ENCODE measurements around the gene INTS7.
"Not testable (repeated sequence)": the region's sequence is repeated elsewhere in the genome, so short reads cannot be mapped to it uniquely, and the experiment has no call there.

Gene INTS7

DNA sequence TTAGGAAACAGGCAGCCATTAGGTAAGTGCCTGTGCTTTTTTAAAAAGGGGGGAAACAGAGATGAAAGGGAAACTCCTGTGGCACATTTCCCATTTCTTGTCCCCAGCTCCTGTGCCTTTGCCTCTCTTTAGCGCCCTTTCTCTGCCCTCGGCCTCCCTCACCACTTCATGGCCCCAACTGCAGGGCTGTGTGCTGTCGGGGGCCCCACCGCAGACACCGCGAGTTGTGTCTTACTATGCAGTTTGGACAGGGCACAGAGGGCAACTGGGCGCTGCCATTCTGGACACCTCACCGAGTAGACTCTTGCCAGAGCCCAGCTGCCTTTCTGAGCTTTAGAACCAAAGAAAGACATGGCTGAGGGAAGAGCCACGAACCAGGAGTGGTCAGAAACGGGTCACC is 111.1 kb downstream of the INTS7 start:
- Mint-ChIP-seq H3K4me1 (ENCODE audit: low read depth) (peaks cover 3% of the 10 kb centered on the region), H3K27me3 (ENCODE audit: low read depth) (peaks cover 16% of the 10 kb centered on the region), H3K36me3 (ENCODE audit: low read depth) (no peaks in the 10 kb centered on the region), H3K4me3 (no peak overlapping the region), H3K27ac (no peak overlapping the region), H3K9me3 (no peaks in the 10 kb centered on the region)

DNA sequence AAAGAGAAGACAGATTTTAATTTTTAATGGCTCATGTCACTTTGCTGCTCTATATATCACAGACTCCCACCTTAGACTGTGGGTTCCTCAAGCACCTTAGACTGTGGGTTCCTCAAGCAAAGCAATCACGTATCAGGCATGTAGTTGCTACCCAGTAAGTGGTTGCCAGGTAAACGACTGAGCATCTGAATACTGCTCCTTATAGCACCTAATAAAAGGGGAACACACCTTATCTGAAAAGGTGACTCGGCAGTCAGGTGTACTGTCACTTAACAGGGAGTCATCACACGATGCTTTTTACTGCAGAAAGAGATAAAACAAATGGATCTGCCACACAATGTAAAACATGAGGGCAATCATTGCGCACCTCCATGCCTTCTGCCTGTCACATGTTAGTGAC is 112.3 kb downstream of the INTS7 start:
- Mint-ChIP-seq H3K4me1 (ENCODE audit: low read depth) (no peaks in the 10 kb centered on the region), H3K27ac (no peak overlapping the region), H3K9me3 (no peaks in the 10 kb centered on the region), H3K4me3 (no peak overlapping the region), H3K36me3 (ENCODE audit: low read depth) (no peaks in the 10 kb centered on the region), H3K27me3 (ENCODE audit: low read depth) (peaks cover 20% of the 10 kb centered on the region)

DNA sequence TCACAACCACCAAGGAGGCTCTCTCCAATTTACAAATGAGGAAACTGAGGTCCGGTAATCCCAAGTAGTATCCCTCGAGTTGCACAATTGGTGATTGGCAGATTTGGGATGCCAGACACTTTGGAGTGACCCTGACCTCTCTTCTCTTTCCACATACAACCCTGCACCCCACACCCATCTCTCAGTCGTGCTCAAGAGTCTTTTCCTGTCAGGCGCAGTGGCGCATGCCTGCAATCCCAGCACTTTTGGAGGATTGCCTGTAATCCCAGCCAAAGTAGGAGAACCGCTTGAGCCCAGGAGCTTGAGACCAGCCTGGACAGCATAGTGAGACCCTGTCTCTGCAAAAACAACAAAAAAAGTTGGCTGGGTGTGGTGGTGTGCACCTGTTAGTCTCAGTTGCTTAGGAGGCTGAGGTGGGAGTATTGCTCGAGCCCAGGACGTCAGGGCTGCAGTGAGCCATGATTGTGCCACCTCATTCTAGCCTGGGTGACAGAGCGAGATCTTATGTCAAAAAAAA is 113.7 kb downstream of the INTS7 start:
- no peaks in the 10 kb centered on the region for H3K36me3 Mint-ChIP-seq (ENCODE audit: low read depth)
- peaks cover 33% of the 10 kb centered on the region for H3K27me3 Mint-ChIP-seq (ENCODE audit: low read depth)
- H3K4me3 Mint-ChIP-seq, result no peak overlapping the region
- no peaks in the 10 kb centered on the region for H3K9me3 Mint-ChIP-seq
- H3K4me1 Mint-ChIP-seq (ENCODE audit: low read depth), result no peaks in the 10 kb centered on the region
- no peak overlapping the region for H3K27ac Mint-ChIP-seq

DNA sequence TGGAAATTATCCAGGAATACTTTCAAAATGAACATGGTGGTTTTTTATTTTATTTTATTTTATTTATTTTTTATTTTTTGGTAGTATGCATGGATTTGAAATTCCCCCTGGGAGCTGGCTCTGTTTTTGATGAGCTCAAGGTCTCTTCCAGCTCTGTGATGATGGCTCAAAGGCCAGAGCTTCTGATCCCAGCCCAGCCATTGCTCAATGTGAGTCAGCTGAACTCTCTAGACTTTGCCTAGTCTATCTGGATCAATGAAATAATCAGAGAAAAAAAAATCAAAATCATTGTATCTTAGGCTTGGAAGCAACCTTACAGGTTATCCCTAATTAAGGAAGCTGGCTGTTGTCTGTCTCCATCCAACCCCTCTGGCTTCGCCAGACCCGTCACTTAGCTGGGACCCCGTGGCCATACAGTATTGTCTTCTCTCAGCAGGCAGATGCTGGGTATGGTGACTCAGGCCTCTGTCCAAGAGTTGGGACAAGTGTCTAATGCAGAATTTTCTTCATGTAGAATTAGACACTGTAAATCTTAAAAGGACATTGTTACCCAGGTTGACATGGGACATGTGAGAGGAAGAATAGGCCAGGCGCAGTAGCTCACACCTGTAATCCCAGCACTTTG is 114.6 kb downstream of the INTS7 start:
- no peak overlapping the region for H3K27ac Mint-ChIP-seq

DNA sequence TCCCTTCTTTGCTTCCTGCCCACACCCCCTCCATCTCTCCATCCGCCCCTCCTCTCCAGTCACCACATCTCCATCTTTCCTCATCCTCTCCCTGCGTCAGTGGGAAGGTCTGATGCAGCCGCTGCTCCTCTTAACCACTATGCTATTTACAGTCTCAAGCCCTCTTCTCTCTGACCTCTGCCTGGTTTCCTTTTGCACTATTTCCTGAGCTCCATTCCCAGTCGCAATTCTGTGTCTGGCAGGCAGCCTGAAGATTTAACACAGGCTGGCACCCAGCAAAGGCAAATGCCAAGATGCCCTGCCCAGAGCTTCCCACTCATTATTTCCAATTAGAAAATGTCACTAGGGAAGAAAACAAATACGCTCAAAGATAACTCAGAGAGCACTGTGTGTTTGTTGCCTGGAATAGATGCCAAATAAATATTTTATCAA is 115.2 kb downstream of the INTS7 start:
- no peak overlapping the region for H3K4me3 Mint-ChIP-seq
- peaks cover 46% of the 10 kb centered on the region for H3K27me3 Mint-ChIP-seq (ENCODE audit: low read depth)
- no peak overlapping the region for H3K27ac Mint-ChIP-seq
- no peaks in the 10 kb centered on the region for H3K9me3 Mint-ChIP-seq
- no peaks in the 10 kb centered on the region for H3K4me1 Mint-ChIP-seq (ENCODE audit: low read depth)
- H3K36me3 Mint-ChIP-seq (ENCODE audit: low read depth), result no peaks in the 10 kb centered on the region

More for the DNA sequence above, 114.6 kb downstream of the INTS7 start:
- H3K36me3 Mint-ChIP-seq (ENCODE audit: low read depth), result no peaks in the 10 kb centered on the region
- H3K27me3 Mint-ChIP-seq (ENCODE audit: low read depth), result peaks cover 41% of the 10 kb centered on the region
- H3K4me3 Mint-ChIP-seq, result no peak overlapping the region
- no peaks in the 10 kb centered on the region for H3K9me3 Mint-ChIP-seq
- H3K4me1 Mint-ChIP-seq (ENCODE audit: low read depth), result no peaks in the 10 kb centered on the region

DNA sequence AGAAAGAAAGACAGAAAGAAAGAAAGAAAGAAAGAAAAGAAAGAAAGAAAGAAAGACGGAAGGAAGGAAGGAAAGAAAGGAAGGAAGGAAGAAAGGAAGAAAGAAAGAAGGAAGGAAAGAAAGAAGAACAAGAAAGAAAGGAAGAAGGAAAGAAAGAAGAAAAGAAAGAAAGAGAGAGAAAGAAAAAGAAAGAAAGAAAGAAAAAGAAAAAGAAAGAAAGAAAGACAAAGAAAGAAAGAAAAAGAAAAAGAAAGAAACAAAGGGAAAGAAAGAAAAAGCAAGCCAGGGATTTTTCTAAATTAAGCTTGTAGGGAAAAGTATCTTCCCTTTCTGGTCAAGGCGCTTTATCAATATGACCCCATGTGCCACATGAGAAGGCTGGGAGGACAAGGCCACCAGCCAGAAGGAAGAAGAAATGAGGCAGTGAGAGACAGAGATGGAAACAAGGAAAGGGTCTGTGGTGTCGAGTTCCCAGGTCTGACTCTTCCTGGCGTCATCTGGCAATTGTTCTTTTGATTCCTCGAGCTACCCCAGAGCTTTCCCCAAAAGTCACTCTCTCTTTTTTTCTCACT is 116.4 kb downstream of the INTS7 start:
- Mint-ChIP-seq H3K36me3 (ENCODE audit: low read depth) (no peaks in the 10 kb centered on the region), H3K27me3 (ENCODE audit: low read depth) (peaks cover 42% of the 10 kb centered on the region), H3K4me1 (ENCODE audit: low read depth) (no peaks in the 10 kb centered on the region), H3K27ac (no peak overlapping the region), H3K9me3 (no peaks in the 10 kb centered on the region), H3K4me3 (no peak overlapping the region)

DNA sequence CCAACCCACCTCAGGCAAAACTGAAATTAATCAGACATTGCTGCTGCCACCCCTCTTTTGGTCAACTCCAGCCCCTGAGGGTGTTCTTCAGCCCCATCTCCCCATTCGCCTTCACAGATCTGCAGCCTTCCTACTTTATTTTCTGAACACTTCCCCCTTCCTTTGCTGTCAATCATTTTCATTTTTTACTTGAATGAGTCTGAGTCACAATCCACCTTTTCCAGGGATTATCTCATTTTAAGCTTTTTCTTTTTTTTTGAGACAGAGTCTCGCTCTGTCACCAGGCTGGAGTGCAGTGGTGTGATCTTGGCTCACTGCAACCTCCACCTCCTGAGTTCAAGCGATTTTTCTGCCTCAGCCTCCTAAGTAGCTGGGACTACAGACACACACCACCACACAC is 118.9 kb downstream of the INTS7 start:
- not testable (repeated sequence) for H3K4me1 Mint-ChIP-seq (ENCODE audit: low read depth); H3K27ac Mint-ChIP-seq; H3K4me3 Mint-ChIP-seq

DNA sequence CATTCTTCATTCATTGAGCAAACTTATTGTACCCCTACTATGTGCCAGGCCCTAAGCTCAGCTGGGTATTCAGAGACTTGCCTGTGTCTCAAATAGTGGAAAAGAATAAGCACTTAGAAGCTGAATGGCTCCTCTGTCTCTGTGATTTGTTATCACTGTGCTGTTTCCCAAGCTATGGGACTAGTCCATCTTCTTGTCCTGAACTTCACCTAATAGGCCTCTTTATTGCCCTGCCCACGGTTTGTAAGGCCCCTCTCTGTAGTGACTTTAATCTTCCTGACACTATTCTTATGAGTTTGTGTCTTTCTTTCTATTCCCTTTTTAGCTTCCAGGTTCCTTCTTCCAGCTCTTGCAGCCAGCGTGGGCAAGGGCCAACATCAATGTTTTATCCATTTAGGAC is 119.4 kb downstream of the INTS7 start:
- Mint-ChIP-seq H3K9me3 (no peaks in the 10 kb centered on the region), H3K27ac (no peak overlapping the region), H3K4me1 (ENCODE audit: low read depth) (no peaks in the 10 kb centered on the region), H3K36me3 (ENCODE audit: low read depth) (no peaks in the 10 kb centered on the region), H3K27me3 (ENCODE audit: low read depth) (peaks cover 54% of the 10 kb centered on the region), H3K4me3 (no peak overlapping the region)

More for the DNA sequence above, 118.9 kb downstream of the INTS7 start:
- H3K36me3 Mint-ChIP-seq (ENCODE audit: low read depth); H3K9me3 Mint-ChIP-seq: not testable (repeated sequence)
- peaks cover 50% of the 10 kb centered on the region for H3K27me3 Mint-ChIP-seq (ENCODE audit: low read depth)

DNA sequence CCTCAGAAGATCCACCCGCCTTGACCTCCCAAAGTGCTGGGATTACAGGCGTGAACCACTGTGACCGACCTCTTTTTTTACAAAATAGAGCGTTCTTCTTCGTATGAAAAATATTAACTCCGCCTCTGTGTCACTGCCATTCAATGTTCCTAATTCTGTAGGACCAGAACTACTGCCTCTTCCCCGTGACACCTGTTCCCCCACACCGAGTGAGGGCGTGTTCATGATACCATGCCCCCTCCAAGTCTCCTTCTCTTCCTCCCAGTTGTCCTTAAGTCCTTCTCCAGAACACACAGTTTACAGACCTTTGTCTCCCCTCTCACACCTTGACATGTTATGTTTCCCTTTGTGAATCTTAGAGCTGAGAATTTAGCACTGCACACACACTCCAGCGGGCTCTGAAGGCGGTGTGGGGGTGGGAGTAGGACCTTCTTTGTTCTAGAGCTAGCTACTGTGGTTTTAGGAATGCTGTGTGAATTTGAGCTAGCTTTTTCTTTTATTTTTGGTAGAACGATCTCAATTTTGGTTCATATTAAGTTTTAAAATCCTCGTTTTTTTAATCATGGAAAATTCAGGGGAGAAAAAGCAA is 122.4 kb downstream of the INTS7 start:
- peaks cover 38% of the 10 kb centered on the region for H3K27me3 Mint-ChIP-seq (ENCODE audit: low read depth)
- H3K9me3 Mint-ChIP-seq, result peaks cover 8% of the 10 kb centered on the region
- no peaks in the 10 kb centered on the region for H3K4me1 Mint-ChIP-seq (ENCODE audit: low read depth)
- H3K27ac Mint-ChIP-seq, result no peak overlapping the region
- H3K36me3 Mint-ChIP-seq (ENCODE audit: low read depth), result no peaks in the 10 kb centered on the region
- no peak overlapping the region for H3K4me3 Mint-ChIP-seq

DNA sequence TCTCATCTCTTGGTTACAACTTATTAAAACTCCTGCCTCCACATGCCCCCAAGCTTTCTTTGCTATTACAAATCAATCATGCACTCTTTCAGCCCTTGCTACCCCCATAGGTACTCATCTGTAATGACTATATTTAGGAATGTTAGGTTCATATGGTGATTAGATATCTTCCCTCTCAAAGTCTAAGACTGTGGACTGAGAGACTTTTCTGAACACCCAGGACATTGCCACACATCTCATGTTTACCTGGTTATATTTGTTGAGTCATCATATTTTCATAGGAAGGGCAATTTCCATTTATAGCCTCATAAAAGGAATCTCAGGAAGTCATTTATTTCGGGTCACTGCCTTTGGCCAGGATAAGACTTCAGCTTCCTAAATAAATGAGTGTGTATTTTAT is 123.3 kb downstream of the INTS7 start:
- Mint-ChIP-seq H3K27ac (no peak overlapping the region), H3K36me3 (ENCODE audit: low read depth) (no peaks in the 10 kb centered on the region), H3K4me1 (ENCODE audit: low read depth) (no peaks in the 10 kb centered on the region), H3K27me3 (ENCODE audit: low read depth) (peaks cover 30% of the 10 kb centered on the region), H3K4me3 (no peak overlapping the region), H3K9me3 (peaks cover 8% of the 10 kb centered on the region)

DNA sequence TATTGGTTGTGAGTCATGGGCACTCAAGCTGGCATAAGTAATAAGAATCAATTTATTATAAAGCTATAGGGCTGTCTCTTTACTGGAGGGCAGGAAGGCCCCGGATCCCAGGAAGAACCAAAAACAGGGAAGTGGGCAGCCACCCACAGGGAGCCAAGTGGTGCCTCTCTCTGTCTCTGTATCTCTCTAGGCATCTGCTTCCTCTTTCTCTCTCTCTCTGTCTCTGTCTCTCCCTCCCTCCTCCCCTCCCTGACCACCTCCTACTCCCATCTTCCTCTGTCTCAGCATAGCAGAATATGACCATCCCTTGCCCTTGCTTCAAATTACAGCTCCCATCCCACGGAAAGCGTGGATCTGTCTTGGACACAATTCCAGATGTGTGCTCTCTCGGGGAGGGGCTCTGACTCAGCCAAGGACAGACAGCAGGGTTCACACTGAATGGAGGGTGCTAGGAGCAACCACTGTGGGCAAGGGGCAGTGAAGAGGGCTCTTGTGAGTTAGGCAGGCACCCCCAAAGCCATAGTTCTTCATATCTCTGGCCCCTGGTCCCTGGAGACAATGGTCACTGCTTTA is 124.4 kb downstream of the INTS7 start:
- Mint-ChIP-seq H3K27ac (no peak overlapping the region), H3K4me1 (ENCODE audit: low read depth) (no peaks in the 10 kb centered on the region), H3K27me3 (ENCODE audit: low read depth) (peaks cover 20% of the 10 kb centered on the region), H3K4me3 (no peak overlapping the region), H3K36me3 (ENCODE audit: low read depth) (no peaks in the 10 kb centered on the region), H3K9me3 (peaks cover 8% of the 10 kb centered on the region)

DNA sequence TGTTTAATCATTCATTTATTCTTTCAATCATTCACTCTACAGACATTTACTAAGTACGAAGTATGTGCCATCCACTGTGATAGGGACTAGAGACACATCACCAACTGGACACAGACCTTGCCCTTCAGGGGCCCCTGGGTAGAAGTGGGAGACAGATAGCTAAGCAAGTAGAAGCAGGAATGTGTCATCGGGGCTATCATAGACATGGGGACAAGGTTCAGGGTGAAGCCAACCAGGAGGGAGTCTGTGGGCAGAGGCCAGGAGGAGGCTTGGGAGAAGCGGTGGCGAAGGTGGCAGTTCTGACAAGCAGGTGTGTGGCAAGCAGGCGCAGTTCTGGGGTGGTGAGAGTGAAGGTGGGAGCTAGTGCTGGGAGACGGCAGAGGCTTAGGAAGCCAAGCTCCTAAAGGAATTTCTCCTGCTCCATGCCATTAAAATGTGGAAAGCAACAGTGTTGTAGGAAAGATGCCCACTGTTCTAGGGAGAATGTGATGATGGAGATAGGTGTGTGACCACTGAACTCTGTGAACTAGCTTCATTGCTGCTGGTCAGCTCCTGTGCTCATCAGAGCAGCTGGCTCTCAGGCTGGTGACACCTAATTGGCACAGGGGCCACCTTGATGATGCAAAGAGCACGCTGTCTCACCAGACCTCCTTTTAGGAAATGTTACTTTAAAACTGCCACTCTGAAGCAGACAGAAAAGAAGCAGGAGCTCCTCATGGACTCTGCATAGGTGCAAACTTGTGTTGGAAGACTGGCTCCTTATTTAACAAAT is 125.1 kb downstream of the INTS7 start:
- Mint-ChIP-seq H3K4me3 (no peak overlapping the region), H3K9me3 (peaks cover 8% of the 10 kb centered on the region), H3K4me1 (ENCODE audit: low read depth) (no peaks in the 10 kb centered on the region), H3K36me3 (ENCODE audit: low read depth) (no peaks in the 10 kb centered on the region), H3K27me3 (ENCODE audit: low read depth) (peaks cover 13% of the 10 kb centered on the region), H3K27ac (no peak overlapping the region)

DNA sequence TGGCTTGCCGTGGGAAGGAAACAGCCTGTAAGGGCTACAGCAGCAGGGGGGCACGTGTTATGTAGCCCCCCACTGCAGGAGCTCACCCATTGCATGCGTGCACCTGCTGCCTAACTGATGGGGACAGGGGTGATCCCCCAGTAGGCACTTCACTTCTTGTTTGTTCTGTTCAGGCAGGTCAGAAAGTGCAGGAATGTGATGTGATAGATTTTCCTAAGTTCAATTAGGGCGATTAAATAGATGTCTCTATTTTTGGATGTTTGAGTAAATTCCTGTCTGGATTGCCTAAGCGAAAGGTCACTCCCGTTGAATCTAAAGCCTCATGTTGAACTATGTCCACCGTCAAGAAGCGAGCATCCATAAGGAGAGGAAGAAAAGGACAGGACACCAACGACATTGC is 126.0 kb downstream of the INTS7 start:
- Mint-ChIP-seq H3K36me3 (ENCODE audit: low read depth) (no peaks in the 10 kb centered on the region), H3K4me1 (ENCODE audit: low read depth) (no peaks in the 10 kb centered on the region), H3K9me3 (peaks cover 8% of the 10 kb centered on the region), H3K4me3 (no peak overlapping the region), H3K27me3 (ENCODE audit: low read depth) (peaks cover 15% of the 10 kb centered on the region), H3K27ac (no peak overlapping the region)

DNA sequence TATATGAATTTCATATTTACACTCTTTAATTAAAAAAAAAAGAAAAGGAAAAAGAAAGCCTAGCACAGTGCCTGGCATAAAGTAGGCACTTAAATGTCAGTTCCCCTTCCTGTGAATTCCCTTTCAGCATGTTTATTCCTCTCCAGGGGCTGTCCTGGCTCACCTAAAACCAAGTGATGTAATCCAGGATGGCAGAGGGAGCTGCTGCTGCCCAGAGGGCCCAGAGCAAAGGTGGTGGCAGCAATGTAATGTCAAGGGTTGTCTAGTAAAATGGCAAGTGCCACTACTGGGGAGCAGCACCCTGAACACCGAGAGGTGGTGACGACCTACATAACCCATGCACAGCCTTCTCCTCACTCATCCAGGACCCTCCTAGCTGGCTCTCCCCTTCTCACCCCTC is 126.4 kb downstream of the INTS7 start:
- Mint-ChIP-seq H3K4me1 (ENCODE audit: low read depth) (no peaks in the 10 kb centered on the region), H3K27me3 (ENCODE audit: low read depth) (peaks cover 16% of the 10 kb centered on the region), H3K36me3 (ENCODE audit: low read depth) (no peaks in the 10 kb centered on the region), H3K9me3 (peaks cover 8% of the 10 kb centered on the region), H3K27ac (no peak overlapping the region), H3K4me3 (no peak overlapping the region)

Measured in T-helper 1 cell treated with Interleukin-12 subunit alpha and Interleukin-12 subunit beta and Interleukin-4 antibody, amounts not matched to agents 30 μg/mL and 1 μg/mL, for 36 hours (primary cell).